SH-SY5Y (cell line): ENCODE data around the gene SBF1.

Source experiments
- GATA2 ChIP-seq: IDR thresholded peaks from 2 replicates; pipeline ENCODE4 v1.6.1; 2011; ENCODE audit warnings: mild to moderate bottlenecking, low read depth, low read length
- GATA3 ChIP-seq: IDR thresholded peaks from 2 replicates; pipeline ENCODE4 v1.6.1; 2011; ENCODE audit warnings: low read depth, mild to moderate bottlenecking, low read length, moderate library complexity

DNA sequence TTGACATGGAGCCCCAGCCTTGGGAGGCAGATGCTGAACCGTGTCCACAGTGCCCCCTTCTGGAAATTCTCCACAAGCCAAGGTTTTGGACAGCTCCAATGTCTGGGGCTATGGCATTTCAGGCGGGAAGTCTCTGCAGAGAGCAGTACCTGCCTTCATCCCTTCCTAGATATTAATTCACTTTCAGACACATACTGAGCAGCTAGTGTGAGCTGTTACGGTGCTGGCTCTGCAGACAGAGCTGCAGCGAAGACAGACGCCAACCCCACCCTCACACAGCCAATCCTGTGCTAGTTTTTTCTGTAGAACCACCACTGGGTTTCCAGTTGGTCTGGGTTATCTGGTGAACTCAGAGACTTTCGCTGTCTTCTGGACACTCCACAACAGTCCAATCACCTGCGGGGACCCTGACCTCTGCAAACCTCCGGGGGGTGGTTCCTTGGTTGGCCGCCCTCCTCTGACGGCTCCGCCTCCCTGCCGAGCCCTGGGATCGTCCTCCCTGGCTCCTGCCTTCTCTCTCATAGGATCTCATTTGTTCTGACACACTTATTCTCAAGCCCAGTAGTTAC is 23.6 kb upstream of the SBF1 start:
- no peak for TF ChIP-seq GATA2
- no peak for TF ChIP-seq GATA3
